Osteocyte (in vitro differentiated cells): ENCODE results near the gene CTCFL. TPM values are rescaled to one million over a fixed set of nuclear protein-coding genes. Genes with fewer than 3 reads are reported as not detected.

ENCODE experiments used
- DNase-seq: peaks from one replicate; pipeline ENCODE4 v3.0.0; 2021; ENCODE audit warnings: mixed read lengths; ENCODE audit not compliant: unreplicated experiment; ENCODE audit errors: extremely low spot score
- H3K27ac Mint-ChIP-seq: one replicate; pipeline ENCODE4 v1.8.0; 2021; ENCODE audit warnings: mild to moderate bottlenecking, mixed read lengths; ENCODE audit not compliant: unreplicated experiment
- H3K27me3 Mint-ChIP-seq: one replicate; pipeline ENCODE4 v1.8.0; 2021; ENCODE audit warnings: mixed read lengths; ENCODE audit not compliant: unreplicated experiment
- H3K36me3 Mint-ChIP-seq: one replicate; pipeline ENCODE4 v1.8.0; 2021; ENCODE audit warnings: mixed read lengths; ENCODE audit not compliant: unreplicated experiment
- H3K4me1 Mint-ChIP-seq: one replicate; pipeline ENCODE4 v1.8.0; 2021; ENCODE audit warnings: mixed read lengths; ENCODE audit not compliant: unreplicated experiment
- H3K4me3 Mint-ChIP-seq: one replicate; pipeline ENCODE4 v1.8.0; 2021; ENCODE audit warnings: mild to moderate bottlenecking, moderate library complexity, mixed read lengths; ENCODE audit not compliant: unreplicated experiment
- H3K9me3 Mint-ChIP-seq: one replicate; pipeline ENCODE4 v1.8.0; 2021; ENCODE audit warnings: mixed read lengths; ENCODE audit not compliant: unreplicated experiment
- total RNA-seq: library from RNA; stranded (reverse); gene quantifications from 2 replicates; pipeline ENCODE4 v1.2.1, GENCODE V29; 2021
- TF ChIP-seq, protein P1 (sequence below): fragments of 200-600 bp; sonication (generic); IDR thresholded peaks from 2 replicates; pipeline ENCODE4 v1.5.0; 2021; ENCODE audit warnings: antibody characterized with exemption, mild to moderate bottlenecking, moderate library complexity

The CTCFL gene
- total RNA-seq, 1 donor from 2014 or later, result not detected

DNA sequence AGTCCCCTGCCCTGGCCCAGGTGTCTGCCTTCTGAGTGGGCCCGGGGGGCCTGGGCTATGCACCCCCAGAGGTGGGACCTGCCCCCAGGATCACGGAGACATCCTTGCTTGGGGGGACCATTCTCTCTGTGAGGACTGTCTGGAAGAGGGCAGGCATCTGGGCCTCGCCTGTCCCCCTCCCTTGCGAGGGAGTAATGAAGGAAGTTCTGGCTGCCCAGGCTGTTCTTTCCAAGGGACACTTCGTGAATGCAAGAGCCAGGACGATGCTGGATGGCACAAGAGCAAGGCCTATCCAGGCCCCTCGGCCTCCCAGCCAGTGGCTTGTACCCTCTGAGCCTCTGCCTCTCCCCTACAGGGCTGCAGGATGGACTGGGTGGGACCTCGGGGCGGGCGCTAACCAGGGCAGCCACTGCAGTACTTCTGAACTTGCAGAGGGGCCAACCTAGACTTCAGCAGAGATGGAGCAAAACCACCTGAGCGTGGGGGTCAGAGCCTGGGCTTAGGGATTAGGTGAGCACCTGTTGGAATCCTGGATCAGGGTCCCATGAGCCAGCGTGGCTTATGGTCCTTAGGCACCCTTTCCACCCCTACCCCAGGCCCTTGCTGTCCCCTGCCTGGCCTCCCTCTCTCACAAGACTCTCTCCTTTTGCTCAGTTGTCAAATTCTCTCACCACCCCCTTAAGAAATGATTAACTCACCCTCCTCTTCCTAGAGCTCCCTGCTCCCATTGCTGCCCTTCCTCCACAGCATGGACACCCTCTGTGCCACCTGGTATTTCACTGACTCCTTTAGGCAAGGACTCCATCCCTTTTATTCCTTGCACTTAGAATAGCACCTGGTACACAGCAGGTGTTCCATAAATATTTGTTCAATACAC is 53.2 kb downstream of the CTCFL start:
- H3K9me3 Mint-ChIP-seq, result no peaks in the 10 kb centered on the region
- H3K27me3 Mint-ChIP-seq, result peaks cover 22% of the 10 kb centered on the region
- H3K27ac Mint-ChIP-seq, result no peak overlapping the region
- no peaks in the 10 kb centered on the region for H3K36me3 Mint-ChIP-seq
- DNase-seq, result no peak
- no peak overlapping the region for H3K4me3 Mint-ChIP-seq
- H3K4me1 Mint-ChIP-seq, result peaks cover 11% of the 10 kb centered on the region
- TF ChIP-seq, protein P1, sequence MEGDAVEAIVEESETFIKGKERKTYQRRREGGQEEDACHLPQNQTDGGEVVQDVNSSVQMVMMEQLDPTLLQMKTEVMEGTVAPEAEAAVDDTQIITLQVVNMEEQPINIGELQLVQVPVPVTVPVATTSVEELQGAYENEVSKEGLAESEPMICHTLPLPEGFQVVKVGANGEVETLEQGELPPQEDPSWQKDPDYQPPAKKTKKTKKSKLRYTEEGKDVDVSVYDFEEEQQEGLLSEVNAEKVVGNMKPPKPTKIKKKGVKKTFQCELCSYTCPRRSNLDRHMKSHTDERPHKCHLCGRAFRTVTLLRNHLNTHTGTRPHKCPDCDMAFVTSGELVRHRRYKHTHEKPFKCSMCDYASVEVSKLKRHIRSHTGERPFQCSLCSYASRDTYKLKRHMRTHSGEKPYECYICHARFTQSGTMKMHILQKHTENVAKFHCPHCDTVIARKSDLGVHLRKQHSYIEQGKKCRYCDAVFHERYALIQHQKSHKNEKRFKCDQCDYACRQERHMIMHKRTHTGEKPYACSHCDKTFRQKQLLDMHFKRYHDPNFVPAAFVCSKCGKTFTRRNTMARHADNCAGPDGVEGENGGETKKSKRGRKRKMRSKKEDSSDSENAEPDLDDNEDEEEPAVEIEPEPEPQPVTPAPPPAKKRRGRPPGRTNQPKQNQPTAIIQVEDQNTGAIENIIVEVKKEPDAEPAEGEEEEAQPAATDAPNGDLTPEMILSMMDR, result no peak

DNA sequence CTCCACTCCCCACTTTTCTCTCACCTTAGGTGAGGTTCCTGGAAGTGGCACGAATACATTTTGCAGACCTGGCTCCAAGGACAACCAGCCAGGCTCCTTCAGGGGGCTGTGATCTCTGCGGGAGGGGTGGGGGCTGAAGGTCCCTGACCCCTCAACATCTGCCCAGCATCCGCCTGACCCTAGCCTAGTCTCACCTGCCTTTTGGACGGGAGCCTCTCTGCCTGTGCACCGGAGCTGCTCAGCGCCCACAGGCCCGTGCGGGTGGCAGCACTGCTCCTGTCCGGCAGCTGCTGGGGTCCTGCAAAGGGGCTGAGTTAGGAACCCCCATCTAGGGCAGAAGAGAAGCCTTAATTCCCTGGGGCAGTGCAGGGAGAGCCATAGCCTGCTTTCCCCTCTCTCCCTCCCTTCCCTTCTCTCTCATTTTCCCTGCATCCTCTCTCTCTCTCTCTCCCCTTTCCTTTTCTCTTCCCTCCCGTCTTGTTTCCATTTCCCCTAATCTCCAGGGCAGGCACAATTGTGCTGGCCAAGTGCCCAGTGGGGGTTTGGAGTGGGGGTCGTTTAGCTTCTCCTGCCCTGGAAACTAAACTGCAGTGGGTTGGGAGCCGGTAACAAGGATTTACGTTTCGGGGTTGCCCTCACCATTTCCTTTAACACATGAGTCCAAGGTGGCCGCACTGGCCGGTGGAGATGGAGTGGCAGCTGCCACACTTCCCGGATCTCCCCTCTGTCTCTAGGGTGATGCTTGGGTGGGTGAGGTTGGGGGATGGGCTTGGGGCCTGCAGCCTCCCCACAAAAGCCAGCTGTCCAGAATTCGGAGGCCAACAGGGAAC is 54.1 kb downstream of the CTCFL start:
- Mint-ChIP-seq H3K4me3 (no peak overlapping the region), H3K27me3 (peaks cover 22% of the 10 kb centered on the region), H3K27ac (no peak overlapping the region), H3K36me3 (no peaks in the 10 kb centered on the region), H3K4me1 (peaks cover 11% of the 10 kb centered on the region), H3K9me3 (no peaks in the 10 kb centered on the region)
- no peak for DNase-seq
- TF ChIP-seq, protein P1, result no peak

DNA sequence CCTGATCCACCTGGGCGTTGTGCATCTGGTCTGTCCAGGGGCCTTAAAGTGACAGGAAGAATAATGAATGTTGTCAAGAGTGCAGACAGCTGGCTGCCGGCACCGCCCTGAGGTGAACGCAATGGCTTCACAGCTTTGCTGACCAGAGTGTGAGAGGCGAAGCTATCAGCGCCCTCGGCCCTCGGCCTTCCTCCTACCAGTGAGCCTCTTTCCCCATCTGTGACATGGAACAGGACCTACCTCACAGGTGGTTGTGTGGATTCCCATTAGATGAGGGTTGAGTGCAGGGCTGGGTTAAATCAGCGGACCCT is 54.8 kb downstream of the CTCFL start:
- Mint-ChIP-seq H3K27me3 (peaks cover 22% of the 10 kb centered on the region), H3K36me3 (no peaks in the 10 kb centered on the region), H3K4me3 (no peak overlapping the region), H3K27ac (no peak overlapping the region), H3K4me1 (peaks cover 11% of the 10 kb centered on the region), H3K9me3 (no peaks in the 10 kb centered on the region)
- TF ChIP-seq, protein P1, result no peak
- no peak for DNase-seq

DNA sequence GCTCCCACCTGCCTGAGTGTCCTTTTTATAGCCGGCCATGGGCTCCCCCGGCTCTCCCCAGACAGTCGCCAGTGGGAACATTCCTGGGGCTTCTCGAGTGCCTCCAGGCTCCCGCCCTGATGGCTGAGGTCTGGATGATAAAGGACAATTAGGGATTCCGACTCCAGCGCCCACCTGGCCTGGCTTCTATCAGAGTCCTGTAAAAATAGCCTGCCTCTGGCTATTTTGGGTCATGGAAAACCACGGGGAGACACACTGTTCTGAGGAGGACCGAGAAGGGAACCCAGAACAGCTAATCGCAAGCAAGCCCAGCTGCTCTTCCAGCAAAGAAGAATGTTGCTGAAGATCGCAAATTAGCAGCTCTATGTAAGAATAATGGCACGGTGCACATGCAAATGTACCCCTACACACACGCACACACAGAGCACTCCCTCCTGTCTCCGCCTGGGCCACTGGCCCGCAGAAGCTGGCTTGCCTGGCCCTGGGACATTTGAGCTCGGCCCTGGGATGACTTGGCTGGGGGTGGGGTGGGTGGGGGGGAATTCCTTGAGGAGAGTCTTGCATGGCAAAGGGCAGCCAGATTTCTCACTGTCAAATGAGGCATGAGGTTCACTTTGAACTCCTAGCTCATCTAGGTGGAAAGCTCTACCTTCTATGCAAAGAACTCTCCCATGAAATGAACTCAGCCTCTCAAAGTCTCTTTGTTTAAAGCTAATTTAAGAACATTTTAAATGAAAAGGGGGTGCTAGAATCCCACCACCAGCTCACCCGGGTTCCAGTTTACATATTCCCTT is 55.3 kb downstream of the CTCFL start:
- no peak for DNase-seq
- peaks cover 22% of the 10 kb centered on the region for H3K27me3 Mint-ChIP-seq

More for the DNA sequence above, 55.3 kb downstream of the CTCFL start:
- H3K4me1 Mint-ChIP-seq, result peaks cover 11% of the 10 kb centered on the region
- H3K36me3 Mint-ChIP-seq, result no peaks in the 10 kb centered on the region
- no peak overlapping the region for H3K4me3 Mint-ChIP-seq
- H3K9me3 Mint-ChIP-seq, result no peaks in the 10 kb centered on the region
- no peak overlapping the region for H3K27ac Mint-ChIP-seq
- TF ChIP-seq, protein P1, result no peak
